Activated naive CD8-positive, alpha-beta T cell treated with anti-CD3 and anti-CD28 coated beads, Interleukin-2, amount 10 ng/mL, durations not matched to agents 7 days and 5 days (primary cell): ENCODE data around the gene TJP1. TPM values are rescaled to one million over a fixed set of nuclear protein-coding genes. Genes with fewer than 3 reads are reported as not detected.
"Not testable (repeated sequence)": the region's sequence is repeated elsewhere in the genome, so short reads cannot be mapped to it uniquely, and the experiment has no call there.

Experiments used
- ATAC-seq: fragments of 150-1000 bp; cut with Tn5 transposase; one replicate; pipeline ENCODE4 v1.10.0; 2021; ENCODE audit warnings: low read depth, moderate library complexity
- POLR2A ChIA-PET: fragments of 350-600 bp; sonication (Branson Sonifier 250); formaldehyde crosslinking; loops from one replicate; lab custom pipeline; 2021; ENCODE audit warnings: antibody characterized with exemption; lab: Charles Lee
- DNase-seq: peaks from one replicate; pipeline ENCODE4 v3.0.0; 2021
- H3K27ac Mint-ChIP-seq: one replicate; pipeline ENCODE4 v1.8.0; 2022; ENCODE audit warnings: mild to moderate bottlenecking, mixed read lengths
- H3K27me3 Mint-ChIP-seq: one replicate; pipeline ENCODE4 v1.8.0; 2022; ENCODE audit warnings: mild to moderate bottlenecking, moderate library complexity, mixed read lengths
- H3K36me3 Mint-ChIP-seq: one replicate; pipeline ENCODE4 v1.8.0; 2021; ENCODE audit warnings: mild to moderate bottlenecking, mixed read lengths
- H3K4me1 Mint-ChIP-seq: one replicate; pipeline ENCODE4 v1.8.0; 2021; ENCODE audit warnings: mixed read lengths
- H3K4me3 Mint-ChIP-seq: one replicate; pipeline ENCODE4 v1.8.0; 2022; ENCODE audit warnings: mild to moderate bottlenecking, moderate library complexity, mixed read lengths
- H3K9me3 Mint-ChIP-seq: one replicate; pipeline ENCODE4 v1.8.0; 2021; ENCODE audit warnings: mixed read lengths
- total RNA-seq, 2 experiments: library from RNA; stranded (reverse); gene quantifications; one replicate each; pipeline ENCODE4 v1.2.3, GENCODE V29; 2021

Gene TJP1
- total RNA-seq, 2 experiments from 2014 or later = not detected

DNA sequence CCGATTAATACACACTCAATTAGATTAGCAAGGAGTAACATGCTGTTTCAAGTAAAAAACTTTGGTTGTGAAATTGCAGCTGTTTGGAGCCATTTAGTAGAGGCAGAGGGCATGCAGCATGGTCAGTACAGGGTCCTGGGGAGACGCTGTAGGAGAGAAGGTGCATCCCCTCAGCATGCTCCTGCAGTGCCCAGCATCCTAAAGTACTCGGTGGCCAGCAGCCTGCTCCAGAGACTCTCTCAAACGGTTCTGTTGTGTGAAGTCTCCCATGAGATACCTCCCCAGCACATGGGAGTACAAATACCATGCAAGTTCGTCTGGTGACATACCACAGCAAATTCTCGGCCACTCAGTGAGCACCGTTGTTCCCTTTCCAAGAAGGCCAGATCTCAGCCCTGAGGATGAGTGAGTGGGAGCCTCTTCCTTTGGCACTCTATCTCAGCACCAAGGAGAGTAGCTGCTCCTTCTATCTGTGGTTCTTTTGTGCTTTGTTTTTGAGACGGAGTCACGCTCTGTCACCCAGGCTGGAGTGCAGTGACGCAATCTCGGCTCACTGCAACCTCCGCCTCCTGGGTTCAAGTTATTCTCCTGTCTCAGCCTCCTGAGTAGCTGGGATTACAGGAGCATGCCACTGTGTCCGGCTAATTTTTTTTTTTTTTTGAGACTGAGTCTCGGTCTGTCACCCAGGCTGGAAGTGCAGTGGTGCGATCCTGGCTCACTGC, 72.7 kb downstream of the TJP1 start:
- no peaks in the 10 kb centered on the region for H3K36me3 Mint-ChIP-seq
- DNase-seq (no peak), ATAC-seq (no peak)
- H3K4me3 Mint-ChIP-seq = no peak overlapping the region
- no peak overlapping the region for H3K27ac Mint-ChIP-seq
- no peaks in the 10 kb centered on the region for H3K4me1 Mint-ChIP-seq
- POLR2A ChIA-PET = no interaction called here
- H3K9me3 Mint-ChIP-seq = no peaks in the 10 kb centered on the region
- peaks cover 11% of the 10 kb centered on the region for H3K27me3 Mint-ChIP-seq

DNA sequence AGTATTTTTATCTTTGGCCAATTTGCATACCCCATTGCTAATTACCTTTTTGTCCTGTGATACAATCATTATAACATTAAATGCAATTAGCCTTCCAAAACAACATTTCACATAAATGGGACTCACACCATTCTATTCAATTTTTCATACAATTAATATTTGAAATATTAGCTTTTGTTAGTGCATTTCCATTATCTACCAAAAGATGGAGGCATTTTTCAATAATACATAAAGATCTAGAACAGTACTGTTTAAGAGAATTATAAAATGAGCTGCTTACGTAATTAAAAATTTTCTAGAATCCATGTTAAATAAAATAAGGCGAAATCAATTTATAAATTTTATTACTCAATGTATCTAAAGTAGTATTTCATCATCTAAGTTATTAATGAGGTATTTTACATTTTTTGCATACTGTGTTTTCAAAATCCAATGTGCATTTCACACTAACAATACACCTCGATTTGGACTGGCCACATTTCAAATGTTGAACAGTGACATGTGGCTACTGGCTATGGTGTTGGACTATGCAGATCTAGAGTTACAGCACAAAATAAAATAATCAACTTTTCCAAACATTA, 74.3 kb downstream of the TJP1 start:
- DNase-seq = no peak
- Mint-ChIP-seq H3K27me3 (peaks cover 23% of the 10 kb centered on the region), H3K36me3 (no peaks in the 10 kb centered on the region), H3K4me3 (no peak overlapping the region), H3K4me1 (no peaks in the 10 kb centered on the region), H3K9me3 (no peaks in the 10 kb centered on the region), H3K27ac (no peak overlapping the region)
- POLR2A ChIA-PET = no interaction called here
- ATAC-seq = no peak

DNA sequence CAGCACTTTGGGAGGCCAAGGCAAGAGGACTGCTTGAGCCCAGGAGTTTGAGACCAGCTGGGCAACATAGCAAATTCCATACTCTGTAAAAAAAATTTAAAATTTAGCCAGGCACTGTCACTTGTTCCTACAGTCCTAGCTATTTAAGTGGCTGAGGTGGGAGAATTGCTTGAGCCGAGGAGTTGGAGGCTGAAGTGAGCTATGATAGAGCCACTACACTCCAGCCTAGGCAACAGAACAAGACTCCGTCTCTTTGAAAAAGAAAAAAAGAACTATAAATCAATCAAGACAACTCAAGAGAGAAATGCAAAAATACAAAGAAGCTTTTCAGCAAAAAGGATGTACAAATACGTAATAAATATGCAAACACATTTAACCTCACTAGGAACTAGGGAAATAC, 78.8 kb downstream of the TJP1 start:
- peaks cover 22% of the 10 kb centered on the region for H3K27me3 Mint-ChIP-seq
- POLR2A ChIA-PET = no interaction called here
- no peaks in the 10 kb centered on the region for H3K4me1 Mint-ChIP-seq
- no peak for ATAC-seq
- no peak overlapping the region for H3K27ac Mint-ChIP-seq
- DNase-seq = no peak
- no peaks in the 10 kb centered on the region for H3K9me3 Mint-ChIP-seq
- H3K4me3 Mint-ChIP-seq = no peak overlapping the region
- H3K36me3 Mint-ChIP-seq = no peaks in the 10 kb centered on the region

DNA sequence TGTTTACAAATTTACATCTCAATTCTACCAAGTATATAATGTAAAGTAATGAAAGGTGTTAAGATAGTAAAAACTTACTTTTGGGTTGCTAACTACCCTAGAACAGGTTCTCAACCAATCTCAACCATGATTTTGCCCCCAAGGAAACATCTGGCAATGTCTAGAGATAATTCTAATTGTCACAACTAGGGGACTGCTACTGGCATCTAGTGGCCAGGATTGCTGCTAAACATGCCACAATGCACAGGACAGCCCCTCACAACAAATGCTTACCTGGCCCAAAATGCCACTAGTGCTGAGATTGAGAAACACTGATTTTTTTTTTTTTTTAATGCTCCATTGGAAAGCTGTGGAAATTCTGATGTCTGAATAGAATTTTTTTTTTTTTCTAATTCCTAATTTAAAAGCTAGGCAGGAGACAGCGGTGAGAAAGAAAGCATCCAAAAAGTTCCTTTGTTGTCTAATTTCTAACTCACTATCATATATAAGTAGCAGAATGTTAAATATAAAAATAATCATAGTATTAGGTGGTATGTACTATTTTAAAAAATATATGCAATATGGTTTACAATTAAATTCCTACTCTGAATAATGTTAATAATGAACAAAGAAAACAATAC, 81.5 kb downstream of the TJP1 start:
- Mint-ChIP-seq H3K9me3 (no peaks in the 10 kb centered on the region), H3K4me1 (peaks cover 9% of the 10 kb centered on the region), H3K27me3 (peaks cover 36% of the 10 kb centered on the region), H3K27ac (no peak overlapping the region), H3K4me3 (no peak overlapping the region), H3K36me3 (no peaks in the 10 kb centered on the region)
- POLR2A ChIA-PET = interaction anchor here (0.7 kb wide), 1 partner anchor 838 kb away, joined by 4 read pairs; no protein-coding TSS in a partner anchor
- ATAC-seq (no peak), DNase-seq (no peak)

DNA sequence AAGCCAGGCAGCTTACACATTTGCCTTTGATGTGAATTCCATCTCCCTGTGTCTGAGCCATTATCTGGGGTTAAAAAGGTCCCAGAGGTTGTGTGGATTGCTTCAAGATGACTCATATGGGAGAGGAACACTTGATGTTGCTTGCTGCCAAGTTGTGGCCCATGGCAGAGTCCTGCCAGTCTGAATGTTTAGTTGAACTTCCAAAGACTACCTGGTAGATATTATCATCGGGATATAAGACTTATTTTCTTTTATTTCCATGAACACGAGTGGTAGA, 85.6 kb downstream of the TJP1 start:
- Mint-ChIP-seq H3K4me3 (no peak overlapping the region), H3K27ac (no peak overlapping the region), H3K27me3 (peaks cover 31% of the 10 kb centered on the region), H3K9me3 (no peaks in the 10 kb centered on the region), H3K36me3 (no peaks in the 10 kb centered on the region), H3K4me1 (peaks cover 12% of the 10 kb centered on the region)
- ATAC-seq (no peak), DNase-seq (no peak)
- POLR2A ChIA-PET = no interaction called here

DNA sequence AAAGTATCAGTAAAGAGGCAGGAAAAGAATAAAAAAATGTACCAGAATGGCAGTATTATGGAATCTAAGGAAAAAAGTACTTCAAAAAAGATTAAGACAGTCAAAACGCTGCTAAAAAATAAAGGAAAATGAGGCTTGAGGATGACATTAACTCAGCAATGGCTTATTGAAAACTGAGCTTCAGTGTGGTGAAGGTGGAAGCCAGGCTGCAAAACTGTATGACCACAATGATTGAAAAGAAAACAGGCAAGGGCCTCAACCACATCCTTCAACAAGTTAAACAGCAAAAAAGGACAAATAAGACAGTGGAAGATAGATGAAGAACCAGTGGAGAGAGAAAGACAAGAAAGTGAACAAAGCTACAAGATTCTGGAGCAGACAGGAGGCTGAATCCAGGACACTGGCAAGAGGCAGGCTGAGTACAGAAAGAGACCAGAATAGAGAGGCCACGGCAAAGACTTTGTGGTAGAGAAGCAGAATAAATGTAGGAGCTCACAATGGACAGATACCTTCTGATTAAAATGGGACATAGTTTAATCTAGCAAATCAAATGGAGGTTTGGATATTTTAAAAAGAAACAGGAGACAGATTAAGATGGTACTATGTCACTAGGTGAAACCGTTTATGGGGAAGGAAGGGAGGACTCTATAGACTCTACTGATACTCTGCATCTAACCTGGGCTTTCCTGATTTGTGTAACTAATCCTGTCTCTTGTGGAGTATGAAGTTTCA, 86.1 kb downstream of the TJP1 start:
- H3K27ac Mint-ChIP-seq = no peak overlapping the region
- H3K27me3 Mint-ChIP-seq = peaks cover 33% of the 10 kb centered on the region
- H3K9me3 Mint-ChIP-seq = no peaks in the 10 kb centered on the region
- H3K36me3 Mint-ChIP-seq = no peaks in the 10 kb centered on the region
- H3K4me3 Mint-ChIP-seq = peak overlapping the region; percentile 3
- peak; percentile 50 for ATAC-seq
- POLR2A ChIA-PET = no interaction called here
- H3K4me1 Mint-ChIP-seq = peaks cover 12% of the 10 kb centered on the region
- no peak for DNase-seq

DNA sequence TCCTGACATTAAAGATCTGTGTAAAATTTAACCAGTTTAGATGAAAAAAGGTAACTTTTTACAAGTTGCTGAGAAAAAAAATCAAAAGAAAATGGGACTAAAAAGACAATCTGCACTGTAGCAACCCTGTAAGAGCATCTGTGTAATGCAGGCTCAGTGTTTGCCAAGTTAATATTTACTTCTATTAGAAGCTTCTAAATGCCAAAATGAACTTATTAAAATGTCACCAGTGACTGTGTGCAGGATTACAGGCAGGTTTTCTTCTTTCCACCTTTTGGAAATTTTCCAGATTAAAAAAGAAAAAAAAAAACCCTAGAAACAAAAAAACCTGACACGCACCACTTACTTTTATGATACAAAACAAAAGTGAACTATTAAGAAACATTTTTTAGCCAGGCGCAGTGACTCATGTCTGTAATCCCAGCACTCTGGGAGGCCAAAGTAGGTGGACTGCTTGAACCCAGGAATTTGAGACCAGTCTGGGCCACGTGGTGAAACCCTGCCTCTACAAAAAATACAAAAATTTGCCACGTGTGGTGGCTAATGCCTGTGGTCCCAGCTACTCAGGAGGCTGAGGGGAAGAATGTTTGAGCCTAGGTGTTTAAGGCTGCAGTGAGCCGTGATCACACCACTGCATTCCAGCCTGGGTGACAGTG, 87.2 kb downstream of the TJP1 start:
- no peak for DNase-seq
- Mint-ChIP-seq H3K36me3 (no peaks in the 10 kb centered on the region), H3K9me3 (no peaks in the 10 kb centered on the region), H3K4me1 (peaks cover 12% of the 10 kb centered on the region), H3K4me3 (no peak overlapping the region), H3K27me3 (peaks cover 33% of the 10 kb centered on the region), H3K27ac (no peak overlapping the region)
- POLR2A ChIA-PET = no interaction called here
- no peak for ATAC-seq

DNA sequence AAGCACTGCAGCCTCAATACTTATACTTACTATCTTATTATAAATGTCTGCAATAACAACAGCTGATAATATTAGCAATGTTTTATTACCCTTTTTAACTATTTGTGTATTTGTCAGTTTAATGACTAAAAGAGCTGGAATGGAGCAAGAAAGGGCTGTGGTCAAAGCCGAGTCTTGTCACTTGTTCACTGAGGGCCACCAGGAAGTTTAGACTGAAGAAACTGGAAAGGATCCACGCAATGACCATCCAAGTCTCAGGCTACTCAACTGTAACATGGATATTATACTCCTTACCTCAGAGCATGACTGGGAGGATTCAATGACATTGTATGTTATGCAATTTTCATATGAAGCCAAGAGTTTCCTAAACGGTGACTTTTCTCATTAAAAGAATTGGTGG, 90.4 kb downstream of the TJP1 start:
- H3K4me1 Mint-ChIP-seq = peaks cover 10% of the 10 kb centered on the region
- H3K27ac Mint-ChIP-seq = no peak overlapping the region
- H3K9me3 Mint-ChIP-seq = no peaks in the 10 kb centered on the region
- no peaks in the 10 kb centered on the region for H3K36me3 Mint-ChIP-seq
- peaks cover 29% of the 10 kb centered on the region for H3K27me3 Mint-ChIP-seq
- no peak overlapping the region for H3K4me3 Mint-ChIP-seq
- DNase-seq = no peak
- POLR2A ChIA-PET = no interaction called here
- ATAC-seq = no peak

DNA sequence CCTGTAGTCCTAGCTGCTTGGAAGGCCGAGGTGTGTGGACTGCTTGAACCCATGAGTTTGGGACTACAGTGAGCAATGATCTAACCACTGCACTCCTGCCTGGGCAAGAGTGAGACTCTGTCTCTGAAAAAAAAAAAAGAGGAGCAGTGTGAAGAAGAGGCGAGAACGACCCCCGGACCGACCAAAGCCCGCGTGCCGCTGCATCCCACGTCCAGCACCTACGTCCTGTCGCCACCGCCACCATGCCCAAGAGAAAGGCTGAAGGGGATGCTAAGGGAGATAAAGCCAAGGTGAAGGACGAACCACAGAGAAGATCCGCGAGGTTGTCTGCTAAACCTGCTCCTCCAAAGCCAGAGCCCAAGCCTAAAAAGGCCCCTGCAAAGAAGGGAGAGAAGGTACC, 91.8 kb downstream of the TJP1 start:
- H3K4me3 Mint-ChIP-seq, H3K4me1 Mint-ChIP-seq, POLR2A ChIA-PET, H3K9me3 Mint-ChIP-seq, DNase-seq, ATAC-seq, H3K36me3 Mint-ChIP-seq, H3K27ac Mint-ChIP-seq: not testable (repeated sequence)
- peaks cover 26% of the 10 kb centered on the region for H3K27me3 Mint-ChIP-seq

DNA sequence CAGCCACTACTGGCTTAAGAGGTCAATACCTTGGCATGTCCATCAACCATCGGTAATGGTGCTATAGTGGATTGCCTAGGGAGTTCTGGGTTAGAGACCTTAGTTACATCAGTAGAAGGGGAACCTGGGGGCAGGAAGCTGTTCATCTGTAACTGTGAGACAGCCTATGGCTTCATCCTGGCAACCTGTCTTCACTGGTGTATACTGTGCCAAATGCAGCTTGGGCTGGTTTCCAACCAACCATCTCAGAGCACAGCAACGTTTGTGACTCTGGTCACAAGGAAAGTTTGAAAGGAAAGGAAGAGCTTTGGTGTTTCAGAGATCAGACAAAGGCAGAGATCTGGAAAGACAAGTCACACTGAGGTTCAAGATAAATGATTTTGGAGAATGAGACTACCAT, 93.8 kb downstream of the TJP1 start:
- peaks cover under 1% of the 10 kb centered on the region for H3K9me3 Mint-ChIP-seq
- no peaks in the 10 kb centered on the region for H3K4me1 Mint-ChIP-seq
- peaks cover 21% of the 10 kb centered on the region for H3K27me3 Mint-ChIP-seq
- DNase-seq (no peak), ATAC-seq (no peak)
- no peaks in the 10 kb centered on the region for H3K36me3 Mint-ChIP-seq
- H3K27ac Mint-ChIP-seq = no peak overlapping the region
- H3K4me3 Mint-ChIP-seq = no peak overlapping the region
- POLR2A ChIA-PET = no interaction called here

DNA sequence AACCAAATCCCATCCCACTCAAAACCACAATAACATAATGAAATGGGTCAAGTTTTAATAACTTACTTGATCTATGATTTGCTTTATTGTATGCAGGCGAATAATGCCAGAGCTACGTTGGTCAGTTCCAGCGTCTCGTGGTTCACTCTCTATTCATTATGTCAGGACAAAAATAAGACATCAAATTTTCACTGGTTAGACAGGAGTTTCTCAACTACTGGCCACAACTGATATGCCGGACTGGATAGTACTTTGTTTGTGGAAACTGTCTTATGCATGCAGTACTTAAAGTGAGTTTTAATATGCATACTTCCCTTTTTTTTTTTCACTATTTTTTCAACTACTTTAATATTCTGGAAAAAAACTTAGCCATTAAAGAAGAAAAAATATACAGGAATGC, 94.4 kb downstream of the TJP1 start:
- H3K4me3 Mint-ChIP-seq = no peak overlapping the region
- POLR2A ChIA-PET = no interaction called here
- H3K4me1 Mint-ChIP-seq = no peaks in the 10 kb centered on the region
- DNase-seq (no peak), ATAC-seq (no peak)
- H3K9me3 Mint-ChIP-seq = peaks cover 6% of the 10 kb centered on the region
- H3K27ac Mint-ChIP-seq = no peak overlapping the region
- peaks cover 15% of the 10 kb centered on the region for H3K27me3 Mint-ChIP-seq
- no peaks in the 10 kb centered on the region for H3K36me3 Mint-ChIP-seq

DNA sequence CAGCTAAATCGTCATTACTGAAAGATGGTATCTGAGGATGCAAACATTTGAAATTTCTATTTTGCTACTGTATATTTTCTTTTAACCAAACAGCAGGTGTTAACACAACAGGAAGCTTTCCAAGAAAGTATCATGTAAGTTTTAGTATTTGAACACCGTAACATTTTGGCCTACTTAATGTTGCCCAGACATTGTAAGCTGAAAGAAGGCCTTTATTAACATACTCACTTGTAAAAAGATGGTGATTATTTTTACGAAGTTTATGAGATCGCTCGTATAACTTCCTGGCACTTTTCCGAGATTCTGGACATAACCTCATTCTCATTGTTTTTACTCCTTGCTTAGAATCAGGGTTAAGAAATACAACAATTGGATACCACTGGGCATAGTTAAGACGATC, 95.7 kb downstream of the TJP1 start:
- peaks cover 11% of the 10 kb centered on the region for H3K27me3 Mint-ChIP-seq
- ATAC-seq (no peak), DNase-seq (no peak)
- no peak overlapping the region for H3K4me3 Mint-ChIP-seq
- no peak overlapping the region for H3K27ac Mint-ChIP-seq
- no peaks in the 10 kb centered on the region for H3K4me1 Mint-ChIP-seq
- no peaks in the 10 kb centered on the region for H3K36me3 Mint-ChIP-seq
- peaks cover 9% of the 10 kb centered on the region for H3K9me3 Mint-ChIP-seq
- POLR2A ChIA-PET = no interaction called here

DNA sequence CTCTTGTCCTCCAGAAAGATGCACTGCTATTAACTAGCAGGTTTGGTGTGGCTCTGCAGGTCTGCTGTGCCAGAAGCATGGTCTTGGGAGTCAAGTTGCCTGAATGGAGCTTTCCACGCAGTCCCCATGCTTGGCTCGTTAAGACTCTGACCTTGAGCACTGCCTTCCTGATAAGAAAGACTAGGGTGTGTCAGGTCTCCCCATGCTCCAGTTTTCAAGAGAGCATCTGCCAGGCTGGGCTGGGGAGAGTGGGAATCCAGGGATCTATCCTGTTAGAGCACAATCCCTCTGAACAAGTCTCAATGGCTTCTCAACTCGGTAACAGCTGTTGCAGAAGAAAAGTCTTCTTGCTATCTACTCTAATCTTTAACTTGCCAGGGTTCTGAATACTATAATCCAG, 98.2 kb downstream of the TJP1 start:
- POLR2A ChIA-PET = no interaction called here
- no peak overlapping the region for H3K4me3 Mint-ChIP-seq
- no peak for ATAC-seq
- no peak for DNase-seq
- peaks cover 6% of the 10 kb centered on the region for H3K27me3 Mint-ChIP-seq
- no peak overlapping the region for H3K27ac Mint-ChIP-seq
- H3K36me3 Mint-ChIP-seq = peaks cover 2% of the 10 kb centered on the region
- peaks cover 18% of the 10 kb centered on the region for H3K9me3 Mint-ChIP-seq
- no peaks in the 10 kb centered on the region for H3K4me1 Mint-ChIP-seq
